Effector CD4-positive, alpha-beta T cell (primary cell): ENCODE results near the gene TTI1.

ENCODE experiments used
- DNase-seq: peaks from one replicate; pipeline ENCODE4 v3.0.0-alpha.2; 2020

Gene TTI1

GRCh38 chr20:37934634-37935375 is 98.5 kb downstream of the TTI1 start:
- DNase-seq, result no peak

DNA sequence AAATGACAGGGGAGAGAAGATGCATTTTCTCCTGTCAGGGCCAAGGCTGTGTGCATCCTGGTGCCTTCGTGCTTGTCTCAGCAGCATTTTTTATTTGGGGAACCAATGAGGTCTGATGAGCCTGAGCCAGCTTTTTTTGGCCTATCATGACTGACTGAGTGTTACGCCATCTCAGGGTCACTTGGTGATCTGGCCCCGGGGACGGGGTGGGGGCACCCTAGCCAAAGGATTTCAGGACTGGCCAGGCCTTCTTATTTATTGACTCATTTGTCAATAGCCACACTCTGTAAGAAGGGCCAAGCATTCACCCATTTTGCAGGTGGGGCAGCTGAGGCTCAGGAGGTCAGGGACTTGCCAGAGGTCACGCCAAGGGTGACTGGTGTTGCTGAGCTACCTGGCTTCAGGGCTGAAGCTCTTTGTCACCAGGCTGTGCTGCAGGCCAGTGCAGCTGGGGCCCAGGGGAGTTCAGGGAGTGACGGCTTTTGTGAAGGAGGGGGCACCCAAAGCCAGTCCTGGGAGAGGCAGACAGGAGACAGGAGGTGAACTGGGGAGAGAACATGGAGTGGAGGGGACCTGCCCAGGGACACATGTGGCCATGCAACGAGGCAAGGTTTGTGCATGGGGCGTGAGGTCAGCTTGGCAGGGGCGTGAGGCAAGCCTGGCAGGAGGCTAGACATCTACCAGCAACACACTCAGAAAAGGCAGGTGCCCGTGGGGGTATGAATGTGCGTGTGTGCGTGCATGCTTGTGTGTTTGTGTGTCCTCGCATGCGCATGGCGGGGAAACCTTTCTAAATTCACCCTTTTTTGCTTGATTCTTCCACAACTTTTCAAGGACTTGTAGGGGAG is 99.2 kb downstream of the TTI1 start:
- DNase-seq, result no peak
